ENCODE measurements around the gene RNF207.

Gene RNF207

DNA sequence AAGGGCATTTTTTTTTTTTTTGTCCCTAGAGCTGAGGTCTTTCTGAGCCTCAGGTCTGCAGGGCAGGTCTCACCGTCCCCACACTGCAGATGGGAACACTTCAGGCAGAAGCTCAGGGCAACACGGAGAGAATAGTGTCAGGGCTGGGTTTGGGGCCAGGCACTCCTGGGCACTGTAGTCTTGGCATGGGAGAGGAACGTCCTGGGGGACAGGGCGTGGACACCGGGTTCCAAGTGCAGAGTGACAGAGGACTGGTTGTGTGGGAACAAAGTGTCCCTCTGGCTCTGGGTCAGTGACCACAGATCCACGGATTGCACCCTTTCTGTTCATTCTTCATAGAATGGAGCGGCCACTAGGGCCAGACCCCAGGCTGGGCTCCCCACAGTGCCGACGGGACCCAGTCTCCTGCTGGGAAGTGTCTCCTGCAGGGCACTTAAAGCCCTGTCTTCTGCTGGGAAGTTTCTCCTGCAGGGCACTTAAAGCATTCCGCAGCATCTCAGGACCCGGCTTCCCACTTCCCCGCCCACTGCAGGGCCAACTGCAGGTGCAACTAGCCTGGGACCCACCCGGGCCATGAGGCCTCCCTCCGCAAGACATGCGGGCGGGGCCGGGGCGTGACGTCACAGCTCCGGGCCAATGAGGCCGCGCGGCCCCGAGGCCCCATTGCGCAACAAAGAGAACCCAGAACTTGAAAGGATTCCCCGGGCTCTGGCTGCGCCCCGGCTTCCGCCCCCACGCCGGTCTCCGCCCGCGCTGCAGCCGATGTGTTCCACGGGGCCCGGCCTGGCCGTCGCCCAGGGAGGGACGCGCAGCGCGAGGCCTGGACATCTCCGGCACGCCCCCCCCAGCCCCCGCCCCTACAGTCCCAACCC is 53.8 kb downstream of the RNF207 start:
- peaks cover 10 to 24% of the 10 kb centered on the region in 2 donors for H3K4me1 ChIP-seq (ENCODE audit: control insufficient read depth in 2 of 2, insufficient read depth in 1 of 2, low read depth in 1 of 2, low read length in 2 of 2)
- H2AFZ ChIP-seq (ENCODE audit: low read length), result peak overlapping the region; percentile 86
- H2BK120ac ChIP-seq (ENCODE audit: low read depth, low read length), result no peak overlapping the region
- H2BK15ac ChIP-seq (ENCODE audit: low read length), result peak overlapping the region; percentile 49
- H3K79me1 ChIP-seq (ENCODE audit: low read depth, low read length), result peaks cover 9% of the 10 kb centered on the region
- WGBS, 2 donors (ENCODE audit: extremely low coverage in 2 of 2, insufficient read length in 2 of 2, insufficient replicate concordance in 1 of 2), result no CpG with 5 or more reads among the region's 46 CpGs
- no peak overlapping the region for H3K27ac ChIP-seq (replicated peaks; ENCODE audit: low read length)
- DNase-seq (ENCODE audit: low spot score), result no peak
- peak overlapping the region; percentile 4 for H2BK12ac ChIP-seq (ENCODE audit: low read length)
- no peak overlapping the region for H4K8ac ChIP-seq (ENCODE audit: low read depth, low read length)
- H3K27me3 ChIP-seq (ENCODE audit: control insufficient read depth in 3 of 3, insufficient read depth in 3 of 3, low read depth in 1 of 3, low read length in 3 of 3), result no peaks in the 10 kb centered on the region
- peak overlapping the region; percentile 83 for H3K4me2 ChIP-seq (ENCODE audit: insufficient read depth, low read length, poor library complexity, severe bottlenecking)
- no peak overlapping the region for H3K9ac ChIP-seq (ENCODE audit: low read depth, low read length, poor library complexity)
- H3K4ac ChIP-seq (ENCODE audit: low read length), result no peak overlapping the region
- H3K4me3 ChIP-seq (ENCODE audit: low read length in 2 of 2), result peak overlapping the region; percentile 60 to 92
- peaks cover 6 to 7% of the 10 kb centered on the region in 2 donors for H3K36me3 ChIP-seq (replicated peaks in 1 of 2; ENCODE audit: control insufficient read depth in 2 of 2, insufficient read depth in 2 of 2, low read length in 2 of 2)
- H3K14ac ChIP-seq (ENCODE audit: low read length), result peak overlapping the region; percentile 9
- peak overlapping the region; percentile 89 for H2AK5ac ChIP-seq (ENCODE audit: low read depth, low read length)
- no peak overlapping the region for H3K23ac ChIP-seq (ENCODE audit: low read depth, low read length, poor library complexity)
- no peak overlapping the region for H4K91ac ChIP-seq (ENCODE audit: low read depth, low read length, poor library complexity)
- peak overlapping the region; percentile 91 for H3K18ac ChIP-seq (ENCODE audit: low read length)
- peak overlapping the region; percentile 24 for H2BK5ac ChIP-seq (ENCODE audit: low read length)
- no peaks in the 10 kb centered on the region for H3K9me3 ChIP-seq (replicated peaks in 1 of 2; ENCODE audit: control insufficient read depth in 2 of 2, insufficient read depth in 1 of 2, low read depth in 1 of 2, low read length in 2 of 2)

DNA sequence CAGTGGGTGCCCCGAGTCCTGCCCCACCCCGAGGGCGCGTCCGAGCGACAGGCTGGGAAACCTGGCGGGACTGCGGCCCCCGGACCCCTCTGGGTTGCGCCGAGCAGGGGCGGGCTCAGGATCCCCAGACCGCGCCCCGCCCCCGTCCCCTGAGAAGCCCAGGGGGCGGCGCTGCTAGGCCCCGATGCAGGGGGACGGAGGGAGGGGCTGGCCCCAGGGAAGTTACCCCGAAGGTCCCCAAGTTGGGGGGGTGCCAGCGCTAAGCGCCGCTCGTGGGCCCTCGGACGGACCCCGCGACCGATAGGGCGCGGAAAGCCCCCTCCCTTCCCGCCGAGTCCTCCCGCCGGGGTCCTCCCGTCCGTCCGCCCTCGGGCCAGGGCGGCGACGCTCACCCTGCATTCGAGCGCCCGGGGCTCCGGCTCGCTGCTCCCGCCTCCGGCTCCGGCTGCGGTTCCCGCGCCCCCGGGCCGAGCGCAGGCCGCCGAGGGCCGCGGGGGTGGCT is 54.6 kb downstream of the RNF207 start:
- no CpG with 5 or more reads among the region's 61 CpGs for WGBS, 2 donors (ENCODE audit: extremely low coverage in 2 of 2, insufficient read length in 2 of 2, insufficient replicate concordance in 1 of 2)
- no peaks in the 10 kb centered on the region for H3K27me3 ChIP-seq (ENCODE audit: control insufficient read depth in 3 of 3, insufficient read depth in 3 of 3, low read depth in 1 of 3, low read length in 3 of 3)
- no peak overlapping the region for H2BK12ac ChIP-seq (ENCODE audit: low read length)
- H3K23ac ChIP-seq (ENCODE audit: low read depth, low read length, poor library complexity), result no peak overlapping the region
- H2AK5ac ChIP-seq (ENCODE audit: low read depth, low read length), result no peak overlapping the region
- peak overlapping the region; percentile 49 for H2BK15ac ChIP-seq (ENCODE audit: low read length)
- DNase-seq (ENCODE audit: low spot score), result no peak
- no peak overlapping the region for H2BK120ac ChIP-seq (ENCODE audit: low read depth, low read length)
- no peaks in the 10 kb centered on the region for H3K9me3 ChIP-seq (replicated peaks in 1 of 2; ENCODE audit: control insufficient read depth in 2 of 2, insufficient read depth in 1 of 2, low read depth in 1 of 2, low read length in 2 of 2)
- peaks cover 4 to 6% of the 10 kb centered on the region in 2 donors for H3K36me3 ChIP-seq (replicated peaks in 1 of 2; ENCODE audit: control insufficient read depth in 2 of 2, insufficient read depth in 2 of 2, low read length in 2 of 2)
- peaks cover 10 to 28% of the 10 kb centered on the region in 2 donors for H3K4me1 ChIP-seq (ENCODE audit: control insufficient read depth in 2 of 2, insufficient read depth in 1 of 2, low read depth in 1 of 2, low read length in 2 of 2)
- peak overlapping the region; percentile 27 for H3K27ac ChIP-seq (replicated peaks; ENCODE audit: low read length)
- peak overlapping the region; percentile 60 to 92 for H3K4me3 ChIP-seq (ENCODE audit: low read length in 2 of 2)
- peaks cover 11% of the 10 kb centered on the region for H3K79me1 ChIP-seq (ENCODE audit: low read depth, low read length)
- H3K4ac ChIP-seq (ENCODE audit: low read length), result no peak overlapping the region
- H2BK5ac ChIP-seq (ENCODE audit: low read length), result no peak overlapping the region
- H3K4me2 ChIP-seq (ENCODE audit: insufficient read depth, low read length, poor library complexity, severe bottlenecking), result peak overlapping the region; percentile 83
- peak overlapping the region; percentile 86 for H3K9ac ChIP-seq (ENCODE audit: low read depth, low read length, poor library complexity)
- no peak overlapping the region for H3K14ac ChIP-seq (ENCODE audit: low read length)
- no peak overlapping the region for H4K91ac ChIP-seq (ENCODE audit: low read depth, low read length, poor library complexity)
- H2AFZ ChIP-seq (ENCODE audit: low read length), result peak overlapping the region; percentile 86
- H3K18ac ChIP-seq (ENCODE audit: low read length), result peak overlapping the region; percentile 91
- H4K8ac ChIP-seq (ENCODE audit: low read depth, low read length), result no peak overlapping the region

DNA sequence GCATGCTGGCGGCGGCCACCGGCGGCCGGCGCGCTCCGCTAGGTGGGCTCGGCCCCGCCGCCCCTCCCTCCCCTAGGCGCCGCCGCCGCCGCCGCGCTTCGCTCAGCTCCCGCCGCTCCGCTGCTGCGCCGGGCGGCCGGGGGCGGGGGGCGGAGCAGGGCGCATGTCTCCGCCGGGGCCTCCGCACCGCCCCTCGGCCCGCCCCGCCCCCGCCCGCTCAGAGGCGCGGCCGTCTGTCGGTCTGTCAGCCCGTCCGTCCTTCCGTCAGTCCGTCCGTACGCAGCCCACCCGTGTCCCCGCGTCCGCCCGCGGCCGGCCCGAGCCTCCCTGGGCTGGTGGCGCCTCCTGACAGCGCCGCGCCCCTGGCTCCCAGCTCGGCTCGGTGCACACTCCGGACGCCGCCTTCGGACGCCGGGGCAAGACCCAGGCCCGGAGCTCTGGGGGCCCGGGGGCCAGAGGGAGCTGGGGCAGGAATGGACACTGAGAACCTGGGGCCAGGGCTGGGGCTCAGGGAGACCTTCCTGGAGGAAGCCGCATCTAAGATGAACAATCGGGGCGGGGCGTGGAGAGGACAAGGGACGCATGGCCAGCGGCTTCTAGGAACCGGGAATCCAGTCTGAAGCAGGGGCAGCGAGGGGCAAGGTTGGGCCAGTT is 55.2 kb downstream of the RNF207 start, which contains the start of gene GPR153:
TSS of gene GPR153 (minus strand) at position 138 of the 654 bp plus-strand sequence. CDS start 6,193 bp downstream, outside the sequence.
- Histone ChIP-seq H3K4me3 (ENCODE audit: low read length in 2 of 2) (peak within 1 kb of the TSS; percentile 60 to 92), H3K4me2 (ENCODE audit: insufficient read depth, low read length, poor library complexity, severe bottlenecking) (peak within 1 kb of the TSS; percentile 95), H2BK12ac (ENCODE audit: low read length) (peak within 1 kb of the TSS; percentile 49), H3K23ac (ENCODE audit: low read depth, low read length, poor library complexity) (peak within 1 kb of the TSS; percentile 75), H4K8ac (ENCODE audit: low read depth, low read length) (no peak within 1 kb of the TSS), H2AFZ (ENCODE audit: low read length) (peak within 1 kb of the TSS; percentile 92), H3K4ac (ENCODE audit: low read length) (peak within 1 kb of the TSS; percentile 2), H2AK5ac (ENCODE audit: low read depth, low read length) (peak within 1 kb of the TSS; percentile 61), H2BK120ac (ENCODE audit: low read depth, low read length) (no peak within 1 kb of the TSS), H3K14ac (ENCODE audit: low read length) (peak within 1 kb of the TSS; percentile 63), H3K27ac (replicated peaks; ENCODE audit: low read length) (peak within 1 kb of the TSS; percentile 39), H3K27me3 (ENCODE audit: control insufficient read depth in 3 of 3, insufficient read depth in 3 of 3, low read depth in 1 of 3, low read length in 3 of 3) (no peaks in the 10 kb centered on the region), H3K36me3 (replicated peaks in 1 of 2; ENCODE audit: control insufficient read depth in 2 of 2, insufficient read depth in 2 of 2, low read length in 2 of 2) (peaks cover 4 to 6% of the 10 kb centered on the region in 2 donors), H4K91ac (ENCODE audit: low read depth, low read length, poor library complexity) (no peak within 1 kb of the TSS), H2BK15ac (ENCODE audit: low read length) (peak within 1 kb of the TSS; percentile 49), H3K79me1 (ENCODE audit: low read depth, low read length) (peaks cover 11% of the 10 kb centered on the region), H3K4me1 (ENCODE audit: control insufficient read depth in 2 of 2, insufficient read depth in 1 of 2, low read depth in 1 of 2, low read length in 2 of 2) (peaks cover 10 to 28% of the 10 kb centered on the region in 2 donors), H3K18ac (ENCODE audit: low read length) (peak within 1 kb of the TSS; percentile 93), H2BK5ac (ENCODE audit: low read length) (peak within 1 kb of the TSS; percentile 24), H3K9ac (ENCODE audit: low read depth, low read length, poor library complexity) (peak within 1 kb of the TSS; percentile 89), H3K9me3 (replicated peaks in 1 of 2; ENCODE audit: control insufficient read depth in 2 of 2, insufficient read depth in 1 of 2, low read depth in 1 of 2, low read length in 2 of 2) (no peaks in the 10 kb centered on the region)
- WGBS, 2 donors (ENCODE audit: extremely low coverage in 2 of 2, insufficient read length in 2 of 2, insufficient replicate concordance in 1 of 2), result no CpG with 5 or more reads among the region's 78 CpGs
- no peak for DNase-seq (ENCODE audit: low spot score)

Measured in neuronal stem cell (in vitro differentiated cells).